GM13976 (cell line): ENCODE data around the gene TMEM132D.

Experiments
- DNase-seq: peaks from one replicate; pipeline ENCODE4 v3.0.0; 2012; ENCODE audit warnings: low spot score
- in situ Hi-C: fragments of 300-500 bp; cut with MboI; formaldehyde crosslinking; loops from one replicate; pipeline ENCODE4 v1.12.0; 2022; ENCODE audit warnings: low sequenced_read_pairs, mixed read lengths, inconsistent platforms; ENCODE audit not compliant: unreplicated experiment
- TF ChIP-seq, protein P1 (sequence below): IDR thresholded peaks from 2 replicates; pipeline ENCODE4 v1.5.1; 2012; ENCODE audit warnings: borderline replicate concordance, mild to moderate bottlenecking; ENCODE audit not compliant: insufficient read depth; ENCODE audit errors: extremely low read depth, missing control alignments, control extremely low read depth

Gene TMEM132D

DNA sequence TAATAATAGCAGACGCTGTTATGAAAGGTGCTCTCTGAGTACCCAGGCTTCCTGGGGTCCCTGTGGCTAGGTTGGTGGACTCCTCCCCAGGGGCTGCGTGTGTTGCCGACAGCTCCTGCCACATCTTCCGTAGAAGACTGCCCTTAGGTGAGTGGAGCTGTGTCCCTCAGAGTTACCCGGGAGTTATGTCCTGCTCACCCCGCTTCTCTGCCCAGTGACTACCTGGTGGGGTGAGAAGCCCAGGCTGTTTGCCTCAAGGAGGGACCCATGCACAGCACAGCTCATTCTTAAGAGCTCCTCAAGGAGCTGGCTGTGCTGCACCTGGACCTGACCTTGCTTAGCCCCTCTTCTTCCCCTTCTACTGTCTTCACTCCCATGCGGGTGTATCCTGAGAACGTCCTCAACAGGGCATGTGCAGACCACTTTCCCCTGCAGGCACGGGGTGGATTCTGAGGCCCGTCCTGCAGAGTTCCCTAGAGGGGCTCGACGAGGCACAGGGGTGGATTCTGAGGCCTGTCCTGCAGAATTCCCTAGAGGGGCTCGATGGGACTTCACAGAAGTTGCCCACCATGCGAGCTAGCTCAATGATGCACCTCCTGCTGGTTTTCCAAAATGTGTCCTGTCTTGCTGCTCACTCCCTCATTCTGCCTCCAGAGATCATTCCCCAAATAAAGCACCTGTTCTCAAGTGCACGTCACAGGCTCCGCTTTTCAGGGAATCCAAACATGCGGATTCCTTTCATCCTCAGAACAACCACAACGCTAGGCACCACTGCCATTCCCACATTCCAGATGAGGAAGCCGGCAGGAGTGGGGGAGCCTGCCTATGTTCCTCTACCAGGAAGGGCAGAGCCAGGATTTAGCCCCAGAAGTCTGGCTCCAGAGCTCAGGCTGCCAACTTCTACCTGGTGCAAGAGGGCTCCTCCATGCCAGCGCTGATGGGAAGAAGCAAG is 818.7 kb downstream of the TMEM132D start:
- DNase-seq: no peak
- TF ChIP-seq, protein P1, sequence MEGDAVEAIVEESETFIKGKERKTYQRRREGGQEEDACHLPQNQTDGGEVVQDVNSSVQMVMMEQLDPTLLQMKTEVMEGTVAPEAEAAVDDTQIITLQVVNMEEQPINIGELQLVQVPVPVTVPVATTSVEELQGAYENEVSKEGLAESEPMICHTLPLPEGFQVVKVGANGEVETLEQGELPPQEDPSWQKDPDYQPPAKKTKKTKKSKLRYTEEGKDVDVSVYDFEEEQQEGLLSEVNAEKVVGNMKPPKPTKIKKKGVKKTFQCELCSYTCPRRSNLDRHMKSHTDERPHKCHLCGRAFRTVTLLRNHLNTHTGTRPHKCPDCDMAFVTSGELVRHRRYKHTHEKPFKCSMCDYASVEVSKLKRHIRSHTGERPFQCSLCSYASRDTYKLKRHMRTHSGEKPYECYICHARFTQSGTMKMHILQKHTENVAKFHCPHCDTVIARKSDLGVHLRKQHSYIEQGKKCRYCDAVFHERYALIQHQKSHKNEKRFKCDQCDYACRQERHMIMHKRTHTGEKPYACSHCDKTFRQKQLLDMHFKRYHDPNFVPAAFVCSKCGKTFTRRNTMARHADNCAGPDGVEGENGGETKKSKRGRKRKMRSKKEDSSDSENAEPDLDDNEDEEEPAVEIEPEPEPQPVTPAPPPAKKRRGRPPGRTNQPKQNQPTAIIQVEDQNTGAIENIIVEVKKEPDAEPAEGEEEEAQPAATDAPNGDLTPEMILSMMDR: no peak
- in situ Hi-C loops: no loop called here

DNA sequence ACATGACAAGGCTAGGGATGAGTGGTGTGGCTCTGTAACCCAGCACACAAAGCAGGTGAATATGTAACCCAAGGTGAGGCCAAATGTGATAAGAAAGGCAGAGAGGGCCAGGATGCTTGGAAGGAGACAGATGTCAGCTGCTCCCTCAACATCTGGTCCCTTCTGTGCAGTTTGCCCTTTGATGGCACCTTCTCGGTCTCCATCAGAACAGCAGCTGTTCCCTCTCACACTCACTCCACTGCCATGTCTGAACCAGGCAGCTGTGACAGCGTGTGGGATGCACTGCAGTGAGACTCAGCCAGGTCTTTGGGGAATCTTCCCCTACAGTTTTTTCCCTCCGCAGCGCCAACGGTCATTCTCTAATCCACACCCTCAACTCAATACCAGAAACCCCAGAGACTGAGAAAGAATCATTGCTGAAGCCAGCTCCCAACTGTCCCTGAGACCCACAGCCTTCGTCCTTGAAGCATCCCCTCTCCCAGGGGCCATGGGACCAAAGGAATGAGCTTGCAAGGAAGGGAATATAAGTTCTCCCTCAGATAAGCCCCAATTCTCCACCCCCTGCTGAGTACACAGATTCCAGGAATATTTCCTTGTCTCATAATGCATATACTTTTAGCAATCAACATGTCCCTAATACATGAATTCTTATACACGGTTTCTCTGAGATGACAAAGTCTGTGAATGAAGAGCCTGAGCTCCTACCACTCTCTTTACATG is 820.5 kb downstream of the TMEM132D start:
- in situ Hi-C loops: no loop called here
- DNase-seq: no peak
- TF ChIP-seq, protein P1: no peak

DNA sequence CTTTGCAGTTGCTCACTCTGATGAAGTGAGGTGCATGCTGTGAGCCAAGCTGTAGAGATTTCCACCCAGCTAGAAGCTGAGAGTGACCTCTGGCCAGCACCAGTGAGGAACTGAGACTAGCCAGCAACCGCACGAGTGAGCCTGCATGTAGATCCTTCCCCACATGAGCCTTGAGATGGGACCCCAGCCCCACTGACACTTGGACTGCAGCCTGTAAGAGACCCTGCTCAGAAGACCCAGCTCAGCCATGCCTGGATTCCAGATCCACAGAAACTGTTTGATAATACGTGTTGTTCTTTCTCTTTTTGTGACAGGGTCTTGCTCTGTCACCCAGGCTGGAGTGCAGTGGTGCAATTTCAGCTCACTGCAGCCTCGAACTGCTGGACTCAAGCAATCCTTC is 821.4 kb downstream of the TMEM132D start:
- no peak for DNase-seq
- in situ Hi-C loops: no loop called here
- TF ChIP-seq, protein P1: no peak

DNA sequence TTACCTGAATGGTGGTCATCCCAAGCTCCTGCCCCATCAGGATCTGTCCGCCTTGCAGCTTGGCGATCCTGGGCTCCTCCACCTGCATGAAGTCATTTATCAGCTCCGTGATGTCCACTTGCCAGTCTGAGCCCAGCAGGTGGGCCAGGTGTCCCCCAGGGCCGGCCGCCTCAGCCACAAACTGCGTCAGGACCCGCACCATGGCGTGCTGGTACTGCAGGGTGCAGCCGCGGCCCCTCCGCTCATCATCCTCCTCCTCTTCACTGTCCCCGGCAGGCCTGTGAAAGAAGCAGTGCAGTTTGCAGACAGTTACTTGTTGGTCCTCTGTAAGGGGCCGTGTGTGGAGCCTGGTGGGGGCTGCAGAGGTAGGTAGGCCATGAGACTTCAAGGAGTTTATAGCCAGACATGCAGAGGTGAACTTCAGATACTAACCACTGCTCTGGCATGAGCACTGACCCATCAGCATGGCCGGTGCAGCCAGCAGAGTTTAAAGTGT is 822.0 kb downstream of the TMEM132D start:
- DNase-seq: no peak
- in situ Hi-C loops: no loop called here
- TF ChIP-seq, protein P1: no peak

DNA sequence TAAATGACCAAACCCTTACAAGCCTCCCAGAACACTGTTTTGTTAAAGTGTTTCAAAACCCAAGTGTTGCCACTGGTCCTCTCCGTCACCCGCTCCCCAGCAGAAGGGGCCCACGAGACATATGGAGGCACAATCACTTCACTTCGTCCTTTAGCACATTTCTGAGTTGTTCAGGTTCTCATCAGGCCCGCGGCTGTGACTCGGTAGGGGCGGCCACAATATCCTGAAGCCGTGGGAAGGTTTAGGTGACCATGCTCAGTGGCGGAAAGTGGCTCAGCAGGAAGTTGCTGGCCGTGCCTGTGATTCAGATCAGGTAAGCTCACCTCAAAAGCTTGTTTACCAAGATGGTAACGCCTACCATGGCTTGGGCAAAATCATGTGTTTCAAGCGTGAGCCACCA is 823.0 kb downstream of the TMEM132D start:
- in situ Hi-C loops: no loop called here
- TF ChIP-seq, protein P1: no peak
- no peak for DNase-seq

DNA sequence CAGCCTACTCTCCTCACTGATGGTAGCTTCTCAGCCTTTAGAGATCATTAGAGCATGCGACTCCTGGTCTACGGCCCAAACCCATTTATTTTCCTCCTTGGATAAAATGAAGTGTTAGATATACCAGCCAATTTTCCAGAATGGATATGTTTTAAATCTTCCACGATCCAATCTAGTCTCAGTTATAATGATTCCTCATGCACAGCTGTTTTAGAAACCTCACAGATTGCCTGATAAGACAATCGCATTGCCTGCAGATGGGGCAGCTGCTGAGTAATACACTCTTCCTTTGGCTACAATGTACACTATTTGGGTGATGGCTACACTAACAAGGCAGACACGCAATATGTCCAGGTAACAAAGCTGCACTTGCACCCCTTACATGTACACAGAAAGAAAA is 823.4 kb downstream of the TMEM132D start:
- in situ Hi-C loops: no loop called here
- no peak for DNase-seq
- TF ChIP-seq, protein P1: no peak
